Lower leg skin (tissue), 3 donors: ENCODE measurements around the gene LRRC51.

Source experiments
- POLR2A ChIP-seq, 2 donors: fragments of 450-650 bp; IDR thresholded peaks; one replicate each; pipeline ENCODE4 v1.6.1; 2016 to 2017; ENCODE audit warnings: antibody characterized with exemption in 2 of 2, mild to moderate bottlenecking in 1 of 2, moderate library complexity in 1 of 2
- TF ChIP-seq, protein P1 (sequence below), 3 donors: fragments of 450-650 bp; IDR thresholded peaks; one replicate each; pipeline ENCODE4 v1.5.1; 2016; ENCODE audit warnings: antibody characterized with exemption in 3 of 3, mild to moderate bottlenecking in 3 of 3, moderate library complexity in 2 of 3

DNA sequence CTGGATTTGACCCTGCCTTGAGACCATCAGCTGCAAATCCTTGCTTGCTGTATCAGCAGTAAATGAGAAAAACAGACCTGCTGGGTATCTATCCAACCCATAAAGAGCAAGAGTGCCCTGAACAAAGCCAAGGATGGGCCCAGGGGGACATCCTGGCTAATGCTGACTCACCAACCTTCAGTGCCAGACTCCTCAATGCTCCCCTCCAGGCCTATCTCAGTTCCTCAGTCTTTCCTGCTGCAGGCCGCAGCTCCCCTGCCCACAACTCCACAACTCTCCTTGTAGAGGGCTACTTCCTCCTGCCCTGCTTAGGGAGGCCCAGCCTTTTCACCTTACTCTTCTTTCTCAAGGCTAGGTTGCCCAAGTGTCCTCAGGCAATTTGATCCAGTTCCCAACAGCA lies 19.8 kb downstream of the LRRC51 start:
- TF ChIP-seq, protein P1, sequence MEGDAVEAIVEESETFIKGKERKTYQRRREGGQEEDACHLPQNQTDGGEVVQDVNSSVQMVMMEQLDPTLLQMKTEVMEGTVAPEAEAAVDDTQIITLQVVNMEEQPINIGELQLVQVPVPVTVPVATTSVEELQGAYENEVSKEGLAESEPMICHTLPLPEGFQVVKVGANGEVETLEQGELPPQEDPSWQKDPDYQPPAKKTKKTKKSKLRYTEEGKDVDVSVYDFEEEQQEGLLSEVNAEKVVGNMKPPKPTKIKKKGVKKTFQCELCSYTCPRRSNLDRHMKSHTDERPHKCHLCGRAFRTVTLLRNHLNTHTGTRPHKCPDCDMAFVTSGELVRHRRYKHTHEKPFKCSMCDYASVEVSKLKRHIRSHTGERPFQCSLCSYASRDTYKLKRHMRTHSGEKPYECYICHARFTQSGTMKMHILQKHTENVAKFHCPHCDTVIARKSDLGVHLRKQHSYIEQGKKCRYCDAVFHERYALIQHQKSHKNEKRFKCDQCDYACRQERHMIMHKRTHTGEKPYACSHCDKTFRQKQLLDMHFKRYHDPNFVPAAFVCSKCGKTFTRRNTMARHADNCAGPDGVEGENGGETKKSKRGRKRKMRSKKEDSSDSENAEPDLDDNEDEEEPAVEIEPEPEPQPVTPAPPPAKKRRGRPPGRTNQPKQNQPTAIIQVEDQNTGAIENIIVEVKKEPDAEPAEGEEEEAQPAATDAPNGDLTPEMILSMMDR (IDR thresholded peaks at IDR 0.05), result no peak
- no peak for TF ChIP-seq POLR2A (IDR thresholded peaks at IDR 0.05)
